Sigmoid colon (tissue), 7 donors: ENCODE results near the gene POU2AF2. TPM values are rescaled to one million over a fixed set of nuclear protein-coding genes. Genes with fewer than 3 reads are reported as not detected.
A peak's percentile ranks its signal among the peaks of the same experiment; 100 is the strongest.

Source experiments
- DNase-seq: peaks from one replicate; pipeline ENCODE4 v3.0.0-alpha.2; 2019
- H3K27ac ChIP-seq, 4 donors: fragments of 200-600 bp; sonication (generic); one replicate each; pipeline ENCODE4 v1.5.1; 2016 to 2019; ENCODE audit warnings: mild to moderate bottlenecking in 1 of 4
- H3K27me3 ChIP-seq, 3 donors: fragments of 200-600 bp; sonication (generic); one replicate each; pipeline ENCODE4 v1.5.1; 2019; ENCODE audit warnings: mild to moderate bottlenecking in 1 of 3
- H3K36me3 ChIP-seq, 4 donors: fragments of 200-600 bp; sonication (generic); one replicate each; pipeline ENCODE4 v1.5.1; 2016 to 2019
- H3K4me1 ChIP-seq, 4 donors: fragments of 200-600 bp; sonication (generic); one replicate each; pipeline ENCODE4 v1.5.1; 2017 to 2019
- H3K4me3 ChIP-seq, 4 donors: fragments of 200-600 bp; sonication (generic); one replicate each; pipeline ENCODE4 v1.5.1; 2017 to 2019; ENCODE audit warnings: mild to moderate bottlenecking in 2 of 4, moderate library complexity in 1 of 4
- H3K9me3 ChIP-seq, 4 donors: fragments of 200-600 bp in 3 of 4; sonication (generic) in 3 of 4; one replicate each; pipeline versions ENCODE4 v1.5.1 to v1.6.1; 2013 to 2019
- EP300 ChIP-seq, 4 donors: sonication (generic); formaldehyde crosslinking; IDR thresholded peaks; one replicate each; pipeline ENCODE4 v1.6.1; 2017; ENCODE audit warnings: antibody characterized with exemption in 4 of 4
- POLR2A ChIP-seq, 2 donors: fragments of 450-650 bp; IDR thresholded peaks; one replicate each; pipeline ENCODE4 v1.6.1; 2016; ENCODE audit warnings: antibody characterized with exemption in 2 of 2, mild to moderate bottlenecking in 2 of 2, moderate library complexity in 2 of 2
- POLR2AphosphoS5 ChIP-seq, 4 donors: sonication (generic); formaldehyde crosslinking; IDR thresholded peaks; one replicate each; pipeline ENCODE4 v1.6.1; 2017; ENCODE audit warnings: antibody characterized with exemption in 4 of 4
- WGBS, 2 donors: extraction: QIAGEN DNeasy Blood & Tissue Kit; methylation state at CpG; one replicate each; pipeline ENCODE4 v1.1.7; 2013; 5-methylcytosine and 5-hydroxymethylcytosine counted together
- intact Hi-C: fragments of 100-400 bp; cut with DNase I; formaldehyde crosslinking; loops from one replicate; pipeline ENCODE4 v1.15.1; 2023
- polyA plus RNA-seq, 3 donors: library from polyadenylated mRNA; stranded (reverse); fragments of 200-250 nt; gene quantifications; one replicate each; pipeline ENCODE4 v1.2.3, GENCODE V29; 2013
- total RNA-seq, 4 donors: library from RNA; depleted of rRNA; stranded (reverse); fragments of >200 nt; gene quantifications; one replicate each; pipeline ENCODE4 v1.1.0, GENCODE V29; 2016
- TF ChIP-seq, protein P1 (sequence below), 4 experiments: fragments of 450-650 bp in 3 of 4; fragments of 200-600 bp in 1 of 4; IDR thresholded peaks; one replicate each; pipeline ENCODE4 v1.5.1; 2016 to 2019; ENCODE audit warnings: antibody characterized with exemption in 4 of 4, mild to moderate bottlenecking in 3 of 4, moderate library complexity in 2 of 4
- donor health status: healthy with polysubstance abuse.
- donor health status: Bipolar disorder and iron deficiency.
- donor health status: healthy.

The POU2AF2 gene
- total and polyA plus RNA-seq, 7 donors = 1.5 to 2.5 (median 2.4) TPM; not detected in 4

- Histone ChIP-seq H3K27me3 (no peaks in the 10 kb centered on the region), H3K27ac (peak overlapping the region in 3 of 4 donors; percentile 92 to 96 (median 94)), H3K36me3 (no peaks in the 10 kb centered on the region), H3K4me3 (no peak overlapping the region), H3K4me1 (peaks cover 0 to 45% (median 29%) of the 10 kb centered on the region in 4 donors), H3K9me3 (no peaks in the 10 kb centered on the region)
- DNase-seq = no peak
- TF ChIP-seq POLR2A (IDR thresholded peaks at IDR 0.05) (no peak), POLR2AphosphoS5 (IDR thresholded peaks at IDR 0.05) (no peak), EP300 (IDR thresholded peaks at IDR 0.05) (no peak)
- TF ChIP-seq, protein P1, sequence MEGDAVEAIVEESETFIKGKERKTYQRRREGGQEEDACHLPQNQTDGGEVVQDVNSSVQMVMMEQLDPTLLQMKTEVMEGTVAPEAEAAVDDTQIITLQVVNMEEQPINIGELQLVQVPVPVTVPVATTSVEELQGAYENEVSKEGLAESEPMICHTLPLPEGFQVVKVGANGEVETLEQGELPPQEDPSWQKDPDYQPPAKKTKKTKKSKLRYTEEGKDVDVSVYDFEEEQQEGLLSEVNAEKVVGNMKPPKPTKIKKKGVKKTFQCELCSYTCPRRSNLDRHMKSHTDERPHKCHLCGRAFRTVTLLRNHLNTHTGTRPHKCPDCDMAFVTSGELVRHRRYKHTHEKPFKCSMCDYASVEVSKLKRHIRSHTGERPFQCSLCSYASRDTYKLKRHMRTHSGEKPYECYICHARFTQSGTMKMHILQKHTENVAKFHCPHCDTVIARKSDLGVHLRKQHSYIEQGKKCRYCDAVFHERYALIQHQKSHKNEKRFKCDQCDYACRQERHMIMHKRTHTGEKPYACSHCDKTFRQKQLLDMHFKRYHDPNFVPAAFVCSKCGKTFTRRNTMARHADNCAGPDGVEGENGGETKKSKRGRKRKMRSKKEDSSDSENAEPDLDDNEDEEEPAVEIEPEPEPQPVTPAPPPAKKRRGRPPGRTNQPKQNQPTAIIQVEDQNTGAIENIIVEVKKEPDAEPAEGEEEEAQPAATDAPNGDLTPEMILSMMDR (IDR thresholded peaks at IDR 0.05) = no peak
- 76 to 94% methylated on average over 9 of the region's 9 CpGs for WGBS, 2 donors
- intact Hi-C loops = no loop called here
These were observed 55.0 kb downstream of the POU2AF2 start for GRCh38 chr11:111300569-111300968.

- WGBS, 2 donors = 54 to 84% methylated on average over 5 of the region's 5 CpGs
- no peak for DNase-seq
These were observed 55.7 kb downstream of the POU2AF2 start for GRCh38 chr11:111301004-111301841.

DNA sequence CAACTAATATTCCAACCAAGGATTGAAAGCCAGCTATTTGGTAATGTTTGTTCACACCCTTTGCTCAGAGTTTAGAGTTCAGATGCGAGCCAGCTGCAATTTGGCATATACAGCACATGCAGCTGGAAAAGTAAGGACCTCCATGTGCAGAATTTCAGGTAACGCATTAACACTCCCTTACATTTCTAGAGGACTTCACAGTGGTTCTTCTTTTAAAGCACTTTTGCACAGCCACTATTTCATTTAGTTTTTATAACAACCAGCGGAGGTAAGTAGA, 56.3 kb downstream of the POU2AF2 start:
- 60 to 87% methylated on average over 3 of the region's 3 CpGs for WGBS, 2 donors
- peaks cover 0 to 45% (median 29%) of the 10 kb centered on the region in 4 donors for H3K4me1 ChIP-seq

More at GRCh38 chr11:111301004-111301841, 55.7 kb downstream of the POU2AF2 start:
- no peaks in the 10 kb centered on the region for H3K36me3 ChIP-seq
- intact Hi-C loops = no loop called here
- peak overlapping the region in 3 of 4 donors; percentile 4 to 94 (median 67) for H3K27ac ChIP-seq
- TF ChIP-seq, protein P1 (IDR thresholded peaks at IDR 0.05) = no peak
- TF ChIP-seq EP300 (IDR thresholded peaks at IDR 0.05) = no peak
- no peak for TF ChIP-seq POLR2AphosphoS5 (IDR thresholded peaks at IDR 0.05)
- TF ChIP-seq POLR2A (IDR thresholded peaks at IDR 0.05) = no peak
- H3K9me3 ChIP-seq = no peaks in the 10 kb centered on the region
- H3K4me3 ChIP-seq = no peak overlapping the region
- peaks cover 0 to 45% (median 29%) of the 10 kb centered on the region in 4 donors for H3K4me1 ChIP-seq
- H3K27me3 ChIP-seq = no peaks in the 10 kb centered on the region

GRCh38 chr11:111302298-111302697, 56.8 kb downstream of the POU2AF2 start:
- no peaks in the 10 kb centered on the region for H3K27me3 ChIP-seq
- H3K4me3 ChIP-seq = no peak overlapping the region
- no peaks in the 10 kb centered on the region for H3K9me3 ChIP-seq
- no peaks in the 10 kb centered on the region for H3K36me3 ChIP-seq
- peak overlapping the region in 3 of 4 donors; percentile 7 to 71 (median 67) for H3K27ac ChIP-seq
- peaks cover 0 to 45% (median 29%) of the 10 kb centered on the region in 4 donors for H3K4me1 ChIP-seq
- TF ChIP-seq POLR2AphosphoS5 (IDR thresholded peaks at IDR 0.05) = no peak
- TF ChIP-seq POLR2A (IDR thresholded peaks at IDR 0.05) = no peak
- TF ChIP-seq, protein P1 (IDR thresholded peaks at IDR 0.05) = no peak
- no peak for TF ChIP-seq EP300 (IDR thresholded peaks at IDR 0.05)
- intact Hi-C loops = no loop called here
- WGBS, 2 donors = 15 to 47% methylated on average over 3 of the region's 3 CpGs
- DNase-seq = no peak

More for the DNA sequence above, 56.3 kb downstream of the POU2AF2 start:
- H3K9me3 ChIP-seq = no peaks in the 10 kb centered on the region
- no peak overlapping the region for H3K4me3 ChIP-seq
- no peaks in the 10 kb centered on the region for H3K27me3 ChIP-seq
- H3K36me3 ChIP-seq = no peaks in the 10 kb centered on the region
- intact Hi-C loops = no loop called here
- no peak for DNase-seq
- H3K27ac ChIP-seq = peak overlapping the region in 3 of 4 donors; percentile 4 to 71 (median 67)
- TF ChIP-seq POLR2A (IDR thresholded peaks at IDR 0.05) = no peak
- TF ChIP-seq, protein P1 (IDR thresholded peaks at IDR 0.05) = no peak
